Upper lobe of left lung (tissue), 4 donors: ENCODE data around the gene HSPB1.

ENCODE experiments used
- EP300 ChIP-seq, 4 donors: sonication (generic); formaldehyde crosslinking; IDR thresholded peaks; one replicate each; pipeline ENCODE4 v1.5.1; 2017; ENCODE audit warnings: antibody characterized with exemption in 4 of 4, control low read depth in 2 of 4
- POLR2A ChIP-seq, 4 donors: fragments of 450-650 bp; IDR thresholded peaks; one replicate each; pipeline ENCODE4 v1.5.1; 2016 to 2017; ENCODE audit warnings: antibody characterized with exemption in 4 of 4, mild to moderate bottlenecking in 2 of 4
- TF ChIP-seq, protein P1 (sequence below), 6 experiments: fragments of 450-650 bp in 4 of 6; fragments of 200-600 bp in 2 of 6; sonication (generic) in 2 of 6; IDR thresholded peaks; one replicate each; pipeline ENCODE4 v1.5.1; 2016 to 2019; ENCODE audit warnings: antibody characterized with exemption in 6 of 6

- TF ChIP-seq, protein P1, sequence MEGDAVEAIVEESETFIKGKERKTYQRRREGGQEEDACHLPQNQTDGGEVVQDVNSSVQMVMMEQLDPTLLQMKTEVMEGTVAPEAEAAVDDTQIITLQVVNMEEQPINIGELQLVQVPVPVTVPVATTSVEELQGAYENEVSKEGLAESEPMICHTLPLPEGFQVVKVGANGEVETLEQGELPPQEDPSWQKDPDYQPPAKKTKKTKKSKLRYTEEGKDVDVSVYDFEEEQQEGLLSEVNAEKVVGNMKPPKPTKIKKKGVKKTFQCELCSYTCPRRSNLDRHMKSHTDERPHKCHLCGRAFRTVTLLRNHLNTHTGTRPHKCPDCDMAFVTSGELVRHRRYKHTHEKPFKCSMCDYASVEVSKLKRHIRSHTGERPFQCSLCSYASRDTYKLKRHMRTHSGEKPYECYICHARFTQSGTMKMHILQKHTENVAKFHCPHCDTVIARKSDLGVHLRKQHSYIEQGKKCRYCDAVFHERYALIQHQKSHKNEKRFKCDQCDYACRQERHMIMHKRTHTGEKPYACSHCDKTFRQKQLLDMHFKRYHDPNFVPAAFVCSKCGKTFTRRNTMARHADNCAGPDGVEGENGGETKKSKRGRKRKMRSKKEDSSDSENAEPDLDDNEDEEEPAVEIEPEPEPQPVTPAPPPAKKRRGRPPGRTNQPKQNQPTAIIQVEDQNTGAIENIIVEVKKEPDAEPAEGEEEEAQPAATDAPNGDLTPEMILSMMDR (IDR thresholded peaks at IDR 0.05) = no peak
- no peak for TF ChIP-seq POLR2A (IDR thresholded peaks at IDR 0.05)
- no peak for TF ChIP-seq EP300 (IDR thresholded peaks at IDR 0.05)
Measured at GRCh38 chr7:76292213-76292573, 10.3 kb upstream of the HSPB1 start.
